Fibroblast of villous mesenchyme (primary cell): ENCODE measurements around the gene CYP3A4. TPM values are rescaled to one million over a fixed set of nuclear protein-coding genes. Genes with fewer than 3 reads are reported as not detected.
"Not testable (repeated sequence)": the region's sequence is repeated elsewhere in the genome, so short reads cannot be mapped to it uniquely, and the experiment has no call there.

Experiments
- DNase-seq: peaks from one replicate; pipeline ENCODE4 v3.0.0-alpha.2; 2010; ENCODE audit warnings: low read depth
- H3K4me3 ChIP-seq: 2 replicates; pipeline ENCODE4 v1.5.1; 2011; ENCODE audit warnings: low read depth, mild to moderate bottlenecking, low read length
- CTCF ChIP-seq: IDR thresholded peaks from 2 replicates; pipeline ENCODE4 v1.5.1; 2012; ENCODE audit warnings: low read depth, mild to moderate bottlenecking, low read length; ENCODE audit not compliant: insufficient read depth
- total RNA-seq: library from RNA; depleted of rRNA; stranded (reverse); fragments of >200 nt; gene quantifications from 2 replicates; pipeline ENCODE4 v1.2.3, GENCODE V29; 2012

The CYP3A4 gene
- total RNA-seq, 1 donor = not detected

- no peak for TF ChIP-seq CTCF
- H3K4me3 ChIP-seq = no peak overlapping the region
- peak; percentile 63 for DNase-seq
Observed at GRCh38 chr7:99740573-99741440, 43.2 kb downstream of the CYP3A4 start.

GRCh38 chr7:99739699-99740572, 44.0 kb downstream of the CYP3A4 start:
- DNase-seq = no peak
- no peak overlapping the region for H3K4me3 ChIP-seq
- TF ChIP-seq CTCF = no peak

GRCh38 chr7:99737726-99738125, 46.3 kb downstream of the CYP3A4 start:
- no peak overlapping the region for H3K4me3 ChIP-seq
- TF ChIP-seq CTCF = no peak
- peak; percentile 8 for DNase-seq

- DNase-seq, H3K4me3 ChIP-seq: not testable (repeated sequence)
Observed at GRCh38 chr7:99736667-99737066, 47.3 kb downstream of the CYP3A4 start.

GRCh38 chr7:99734987-99735386, 49.0 kb downstream of the CYP3A4 start, which contains the start of gene CYP3A7:
Gene CYP3A7 (minus strand): TSS chr7:99735196. CDS start chr7:99735093, 103 bp downstream.
- no peak for DNase-seq
- no peak for TF ChIP-seq CTCF
- H3K4me3 ChIP-seq = no peak within 1 kb of the TSS

- no peak for DNase-seq
- peak; percentile 45 for TF ChIP-seq CTCF
- H3K4me3 ChIP-seq = no peak overlapping the region
Observed at GRCh38 chr7:99733448-99733847, 50.5 kb downstream of the CYP3A4 start.

- DNase-seq = no peak
- no peak for TF ChIP-seq CTCF
- no peak overlapping the region for H3K4me3 ChIP-seq
Observed at GRCh38 chr7:99733003-99733402, 51.0 kb downstream of the CYP3A4 start.
